H9 (cell line): ENCODE results near the gene CWC27. TPM values are rescaled to one million over a fixed set of nuclear protein-coding genes. Genes with fewer than 3 reads are reported as not detected.

Experiments
- DNase-seq: peaks from one replicate; pipeline ENCODE4 v3.0.0-alpha.2; 2017
- H2AFZ ChIP-seq: one replicate; pipeline ENCODE4 v1.6.1; 2013; ENCODE audit warnings: mild to moderate bottlenecking, low read length, control low read depth, moderate library complexity
- H2AK5ac ChIP-seq: 2 replicates; pipeline ENCODE4 v1.6.1; 2013; ENCODE audit warnings: low read length, control low read depth, mixed read lengths; ENCODE audit not compliant: insufficient read length
- H2BK120ac ChIP-seq: one replicate; pipeline ENCODE4 v1.6.1; 2013; ENCODE audit warnings: low read depth, mild to moderate bottlenecking, low read length, control low read depth, inconsistent platforms; ENCODE audit not compliant: poor library complexity, severe bottlenecking
- H2BK12ac ChIP-seq: 2 replicates; pipeline ENCODE4 v1.6.1; 2013; ENCODE audit warnings: low read length, control low read depth, mixed read lengths, low read depth; ENCODE audit not compliant: insufficient read length
- H2BK15ac ChIP-seq: 2 replicates; pipeline ENCODE4 v1.6.1; 2013; ENCODE audit warnings: low read depth, low read length, control low read depth
- H2BK20ac ChIP-seq: one replicate; pipeline ENCODE4 v1.6.1; 2013; ENCODE audit warnings: low read depth, mild to moderate bottlenecking, low read length, control low read depth, inconsistent platforms; ENCODE audit not compliant: poor library complexity, severe bottlenecking
- H2BK5ac ChIP-seq: 2 replicates; pipeline ENCODE4 v1.6.1; 2013; ENCODE audit warnings: low read length, control low read depth, mixed read lengths; ENCODE audit not compliant: insufficient read length
- H3K14ac ChIP-seq: 2 replicates; pipeline ENCODE4 v1.6.1; 2013; ENCODE audit warnings: low read length, control low read depth; ENCODE audit not compliant: insufficient read depth
- H3K18ac ChIP-seq: 2 replicates; pipeline ENCODE4 v1.6.1; 2013; ENCODE audit warnings: low read depth, mild to moderate bottlenecking, mixed read lengths, low read length, control low read depth; ENCODE audit not compliant: insufficient read length
- H3K23ac ChIP-seq: 2 replicates; pipeline ENCODE4 v1.6.1; 2013; ENCODE audit warnings: low read length, control low read depth, mixed read lengths, low read depth; ENCODE audit not compliant: insufficient read length
- H3K23me2 ChIP-seq: 2 replicates; pipeline ENCODE4 v1.6.1; 2013; ENCODE audit warnings: low read depth, mild to moderate bottlenecking, mixed read lengths, low read length, control low read depth; ENCODE audit not compliant: insufficient read length, poor library complexity, severe bottlenecking
- H3K27ac ChIP-seq: 2 replicates; pipeline ENCODE4 v1.5.1; 2013; ENCODE audit warnings: low read length, control low read depth, mixed read lengths, low read depth; ENCODE audit not compliant: insufficient read length
- H3K27me3 ChIP-seq: 2 replicates; pipeline ENCODE4 v1.6.1; 2013; ENCODE audit warnings: low read length, control low read depth, inconsistent platforms; ENCODE audit not compliant: insufficient read depth
- H3K4ac ChIP-seq: 2 replicates; pipeline ENCODE4 v1.6.1; 2013; ENCODE audit warnings: low read depth, mild to moderate bottlenecking, control low read depth, inconsistent platforms, low read length, moderate library complexity
- H3K4me1 ChIP-seq: 2 replicates; pipeline ENCODE4 v1.6.1; 2013; ENCODE audit warnings: low read length, control low read depth, inconsistent platforms; ENCODE audit not compliant: insufficient read depth
- H3K4me2 ChIP-seq: 2 replicates; pipeline ENCODE4 v1.6.1; 2013; ENCODE audit warnings: low read length, control low read depth, mixed read lengths; ENCODE audit not compliant: insufficient read length, insufficient read depth
- H3K56ac ChIP-seq: 2 replicates; pipeline ENCODE4 v1.6.1; 2013; ENCODE audit warnings: low read depth, mild to moderate bottlenecking, mixed read lengths, low read length, control low read depth; ENCODE audit not compliant: insufficient read length
- H3K79me1 ChIP-seq: 2 replicates; pipeline ENCODE4 v1.6.1; 2013; ENCODE audit warnings: low read depth, mild to moderate bottlenecking, moderate library complexity, low read length, control low read depth, inconsistent platforms; ENCODE audit not compliant: insufficient read depth, poor library complexity, severe bottlenecking
- H3K79me2 ChIP-seq: 2 replicates; pipeline ENCODE4 v1.6.1; 2013; ENCODE audit warnings: low read length, control low read depth, inconsistent platforms; ENCODE audit not compliant: insufficient read depth
- H3K9ac ChIP-seq: 2 replicates; pipeline ENCODE4 v1.6.1; 2013; ENCODE audit warnings: low read length, control low read depth, mixed read lengths; ENCODE audit not compliant: insufficient read length; ENCODE audit errors: extremely low read depth
- H3K9me3 ChIP-seq: one replicate; pipeline ENCODE4 v1.6.1; 2013; ENCODE audit warnings: low read depth, low read length, inconsistent platforms; ENCODE audit not compliant: control insufficient read depth
- H3T11ph ChIP-seq: one replicate; pipeline ENCODE4 v1.6.1; 2013; ENCODE audit warnings: mild to moderate bottlenecking, low read length, control low read depth, inconsistent platforms
- H4K20me1 ChIP-seq: one replicate; pipeline ENCODE4 v1.6.1; 2013; ENCODE audit not compliant: control insufficient read depth, insufficient read length, insufficient read depth
- H4K5ac ChIP-seq: 2 replicates; pipeline ENCODE4 v1.6.1; 2013; ENCODE audit warnings: low read depth, mild to moderate bottlenecking, mixed read lengths, low read length, control low read depth; ENCODE audit not compliant: insufficient read length
- H4K8ac ChIP-seq: replicated peaks from 2 replicates; pipeline ENCODE4 v1.6.1; 2013; ENCODE audit warnings: low read length, control low read depth, mixed read lengths, low read depth; ENCODE audit not compliant: insufficient read length
- H4K91ac ChIP-seq: 2 replicates; pipeline ENCODE4 v1.6.1; 2013; ENCODE audit warnings: low read depth, mild to moderate bottlenecking, moderate library complexity, mixed read lengths, low read length, control low read depth; ENCODE audit not compliant: insufficient read length
- H3K27ac Mint-ChIP-seq, 3 experiments: 2 replicates in 2 of 3; 3 replicates in 1 of 3; pipeline ENCODE4 v1.8.0; 2020 to 2021; ENCODE audit warnings: mixed read lengths in 3 of 3, mild to moderate bottlenecking in 1 of 3, moderate library complexity in 1 of 3
- H3K27me3 Mint-ChIP-seq: 2 replicates; pipeline ENCODE4 v1.8.0; 2021; ENCODE audit warnings: low read depth, mild to moderate bottlenecking, moderate library complexity, mixed read lengths
- H3K36me3 Mint-ChIP-seq, 3 experiments: 2 replicates in 2 of 3; 3 replicates in 1 of 3; pipeline ENCODE4 v1.8.0; 2020 to 2021; ENCODE audit warnings: low read depth in 3 of 3, mixed read lengths in 3 of 3; ENCODE audit not compliant: insufficient read depth in 1 of 3
- H3K4me1 Mint-ChIP-seq, 2 experiments: 2 replicates each; pipeline ENCODE4 v1.8.0; 2020; ENCODE audit warnings: mixed read lengths in 2 of 2
- H3K4me3 Mint-ChIP-seq, 2 experiments: 2 replicates in 1 of 2; 3 replicates in 1 of 2; pipeline ENCODE4 v1.8.0; 2020 to 2021; ENCODE audit warnings: mild to moderate bottlenecking in 2 of 2, mixed read lengths in 2 of 2, moderate library complexity in 1 of 2
- H3K9me3 Mint-ChIP-seq, 2 experiments: 2 replicates in 1 of 2; 3 replicates in 1 of 2; pipeline ENCODE4 v1.8.0; 2020; ENCODE audit warnings: mild to moderate bottlenecking in 2 of 2, mixed read lengths in 2 of 2, moderate library complexity in 1 of 2
- CTCF ChIP-seq: fragments of 200-600 bp; sonication (generic); conservative IDR thresholded peaks from 3 replicates; pipeline ENCODE4 v1.8.0; 2021; ENCODE audit warnings: antibody characterized with exemption, mild to moderate bottlenecking
- WGBS: extraction: QIAGEN DNeasy Blood & Tissue Kit; methylation state at CpG from one replicate; pipeline ENCODE4 v1.1.7; 2013; ENCODE audit warnings: missing lambda C conversion rate, low lambda C conversion rate, mixed read lengths; ENCODE audit not compliant: insufficient read length; ENCODE audit errors: extremely low coverage; 5-methylcytosine and 5-hydroxymethylcytosine counted together
- total RNA-seq: library from RNA; stranded (reverse); gene quantifications from 2 replicates; pipeline ENCODE4 v1.2.1, GENCODE V29; 2021

CWC27 gene
- total RNA-seq, 1 experiment from 2014 or later, result 41.9 TPM

- Mint-ChIP-seq H3K4me3 (no peak overlapping the region), H3K27ac (peak overlapping the region in 2 of 3 experiments; percentile 10 to 12; a peak in 5 of 7 replicates), H3K36me3 (no peaks in the 10 kb centered on the region), H3K9me3 (no peaks in the 10 kb centered on the region; a peak in 1 of 5 replicates), H3K4me1 (peaks cover 6 to 9% of the 10 kb centered on the region in 2 experiments), H3K27me3 (no peaks in the 10 kb centered on the region)
- H2AFZ ChIP-seq, result no peak overlapping the region
- no peak overlapping the region for H3K4me2 ChIP-seq
- H3K23me2 ChIP-seq, result no peaks in the 10 kb centered on the region
- H3K18ac ChIP-seq, result no peak overlapping the region
- DNase-seq, result no peak
- H3K4me1 ChIP-seq, result no peaks in the 10 kb centered on the region
- no peaks in the 10 kb centered on the region for H3K79me1 ChIP-seq
- H4K5ac ChIP-seq, result no peak overlapping the region
- no peak overlapping the region for H2AK5ac ChIP-seq
- H3K56ac ChIP-seq, result no peak overlapping the region
- no peak overlapping the region for H3K4ac ChIP-seq
- H4K8ac ChIP-seq, result no peak overlapping the region
- H3K9me3 ChIP-seq, result no peaks in the 10 kb centered on the region
- no peak overlapping the region for H2BK12ac ChIP-seq
- H4K91ac ChIP-seq, result no peak overlapping the region
- H2BK5ac ChIP-seq, result no peak overlapping the region
- no peak overlapping the region for H2BK120ac ChIP-seq
- H4K20me1 ChIP-seq, result no peaks in the 10 kb centered on the region
- H3K79me2 ChIP-seq, result no peaks in the 10 kb centered on the region
- no peaks in the 10 kb centered on the region for H3K27me3 ChIP-seq
- no peak overlapping the region for H3K9ac ChIP-seq
- no peak overlapping the region for H3K23ac ChIP-seq
- no peak overlapping the region for H2BK20ac ChIP-seq
- WGBS, result no CpG with 5 or more reads among the region's 3 CpGs
- no peak overlapping the region for H3T11ph ChIP-seq
- no peak overlapping the region for H2BK15ac ChIP-seq
- no peak overlapping the region for H3K27ac ChIP-seq
- TF ChIP-seq CTCF, result no peak
- no peak overlapping the region for H3K14ac ChIP-seq
These were observed 258.3 kb downstream of the CWC27 start for GRCh38 chr5:65026816-65027548.
